Measurements from ENCODE around the gene SLX4IP. TPM values are rescaled to one million over a fixed set of nuclear protein-coding genes. Genes with fewer than 3 reads are reported as not detected.

The SLX4IP gene
- total RNA-seq, 1 donor from 2014 or later: 5.4 TPM

DNA sequence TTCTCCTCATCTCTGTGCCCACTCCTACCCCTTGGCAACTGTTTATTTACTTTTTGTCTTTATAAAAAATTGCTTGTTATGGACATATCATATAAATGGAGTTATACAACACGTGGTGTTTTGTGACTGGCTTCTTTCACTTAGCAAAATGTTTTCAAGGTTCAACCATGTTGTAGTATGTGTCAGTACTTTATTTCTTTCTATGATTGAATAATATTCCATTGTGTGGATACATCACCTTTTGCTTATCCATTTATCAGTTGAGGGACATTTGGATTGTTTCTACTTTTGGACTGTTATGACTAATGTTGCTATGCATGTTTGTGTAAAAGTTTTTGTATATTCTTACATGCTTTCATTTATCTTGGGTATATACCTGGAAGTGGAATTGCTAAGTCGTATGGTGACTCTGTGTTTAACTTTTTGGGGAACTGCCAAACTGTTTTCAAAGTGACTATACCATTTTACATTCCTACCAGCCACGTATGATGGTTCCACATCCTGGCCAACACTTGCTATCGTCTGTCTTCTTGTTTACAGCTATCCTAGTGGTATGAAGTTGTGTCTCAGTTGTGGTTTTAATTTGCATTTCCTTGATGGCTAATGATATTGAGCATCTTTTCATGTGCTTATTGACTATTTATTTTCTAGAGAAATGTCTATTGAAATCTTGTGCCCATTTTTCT lies 84.4 kb downstream of the SLX4IP start:
- Mint-ChIP-seq H3K4me3 (ENCODE audit: unreplicated experiment) (no peak overlapping the region), H3K36me3 (ENCODE audit: low read depth) (peaks cover 1% of the 10 kb centered on the region), H3K27ac (ENCODE audit: unreplicated experiment) (no peak overlapping the region), H3K9me3 (ENCODE audit: low read depth) (peaks cover 2% of the 10 kb centered on the region), H3K27me3 (ENCODE audit: low read depth) (no peaks in the 10 kb centered on the region), H3K4me1 (ENCODE audit: low read depth) (peaks cover 57% of the 10 kb centered on the region)
- DNase-seq (ENCODE audit: low spot score): no peak
- TF ChIP-seq, protein P1, sequence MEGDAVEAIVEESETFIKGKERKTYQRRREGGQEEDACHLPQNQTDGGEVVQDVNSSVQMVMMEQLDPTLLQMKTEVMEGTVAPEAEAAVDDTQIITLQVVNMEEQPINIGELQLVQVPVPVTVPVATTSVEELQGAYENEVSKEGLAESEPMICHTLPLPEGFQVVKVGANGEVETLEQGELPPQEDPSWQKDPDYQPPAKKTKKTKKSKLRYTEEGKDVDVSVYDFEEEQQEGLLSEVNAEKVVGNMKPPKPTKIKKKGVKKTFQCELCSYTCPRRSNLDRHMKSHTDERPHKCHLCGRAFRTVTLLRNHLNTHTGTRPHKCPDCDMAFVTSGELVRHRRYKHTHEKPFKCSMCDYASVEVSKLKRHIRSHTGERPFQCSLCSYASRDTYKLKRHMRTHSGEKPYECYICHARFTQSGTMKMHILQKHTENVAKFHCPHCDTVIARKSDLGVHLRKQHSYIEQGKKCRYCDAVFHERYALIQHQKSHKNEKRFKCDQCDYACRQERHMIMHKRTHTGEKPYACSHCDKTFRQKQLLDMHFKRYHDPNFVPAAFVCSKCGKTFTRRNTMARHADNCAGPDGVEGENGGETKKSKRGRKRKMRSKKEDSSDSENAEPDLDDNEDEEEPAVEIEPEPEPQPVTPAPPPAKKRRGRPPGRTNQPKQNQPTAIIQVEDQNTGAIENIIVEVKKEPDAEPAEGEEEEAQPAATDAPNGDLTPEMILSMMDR (IDR thresholded peaks at IDR 0.05): no peak

DNA sequence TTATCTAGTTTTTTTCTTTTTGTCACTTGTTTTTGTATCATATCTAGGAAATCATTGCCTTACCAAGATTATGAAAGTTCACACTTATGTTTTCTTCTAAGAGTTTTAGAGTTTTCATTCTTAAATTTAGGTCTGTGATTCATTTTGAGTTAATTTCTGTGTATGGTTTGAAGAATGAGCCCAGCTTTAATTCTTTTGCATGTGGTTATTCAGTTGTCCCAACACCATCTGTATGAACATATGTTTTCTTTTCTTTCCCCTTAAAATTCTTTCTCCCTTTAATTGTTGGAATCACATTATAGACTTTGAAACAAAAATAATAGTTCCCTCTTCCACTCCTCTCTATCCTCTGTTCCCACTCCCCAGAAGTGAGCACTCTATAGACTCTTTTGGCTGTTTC lies 85.4 kb downstream of the SLX4IP start:
- H3K27ac Mint-ChIP-seq (ENCODE audit: unreplicated experiment): peak overlapping the region; percentile 32
- TF ChIP-seq, protein P1 (IDR thresholded peaks at IDR 0.05): no peak
- no peak for DNase-seq (ENCODE audit: low spot score)
- peaks cover 2% of the 10 kb centered on the region for H3K9me3 Mint-ChIP-seq (ENCODE audit: low read depth)
- no peak overlapping the region for H3K4me3 Mint-ChIP-seq (ENCODE audit: unreplicated experiment)
- H3K4me1 Mint-ChIP-seq (ENCODE audit: low read depth): peaks cover 57% of the 10 kb centered on the region
- H3K27me3 Mint-ChIP-seq (ENCODE audit: low read depth): no peaks in the 10 kb centered on the region
- H3K36me3 Mint-ChIP-seq (ENCODE audit: low read depth): peaks cover 1% of the 10 kb centered on the region

DNA sequence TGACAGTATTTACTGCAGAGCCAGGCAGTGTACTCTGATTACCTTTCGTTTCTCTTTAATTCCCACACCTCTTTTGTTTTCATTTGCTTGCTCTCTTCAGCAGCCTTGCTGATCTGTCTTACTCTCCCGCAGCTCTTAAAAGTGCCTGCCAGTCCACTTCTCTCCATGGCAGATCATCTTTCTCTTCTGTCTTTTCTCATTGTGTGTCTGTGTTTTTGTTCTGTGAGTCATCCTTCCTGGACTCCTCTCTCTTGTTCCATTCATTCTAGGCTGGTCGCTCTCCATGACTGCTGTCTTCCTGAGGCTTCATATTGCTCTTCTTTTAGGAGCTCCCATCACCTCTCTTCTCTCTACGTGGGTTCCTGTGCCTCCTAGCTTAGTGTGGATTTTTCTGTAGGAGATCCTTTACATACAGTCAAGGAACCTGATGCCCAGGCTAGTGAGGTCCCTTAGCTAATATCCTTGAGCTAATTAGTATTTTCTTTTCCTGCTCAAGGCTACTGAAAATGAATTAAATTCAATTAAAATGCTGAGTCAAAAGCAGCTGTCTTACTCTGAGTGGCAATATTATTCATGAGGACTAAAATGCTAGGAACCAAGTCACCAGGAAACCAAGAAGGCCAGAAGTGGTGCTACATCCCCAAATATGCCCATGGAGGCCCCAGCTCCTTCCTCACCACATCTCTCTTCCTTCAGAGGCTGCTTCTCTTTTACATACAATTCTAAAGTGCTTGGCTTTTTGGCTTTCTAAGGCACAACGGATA lies 86.1 kb downstream of the SLX4IP start:
- H3K27me3 Mint-ChIP-seq (ENCODE audit: low read depth): no peaks in the 10 kb centered on the region
- DNase-seq (ENCODE audit: low spot score): no peak
- peak overlapping the region; percentile 77 for H3K27ac Mint-ChIP-seq (ENCODE audit: unreplicated experiment)
- peaks cover 57% of the 10 kb centered on the region for H3K4me1 Mint-ChIP-seq (ENCODE audit: low read depth)
- H3K9me3 Mint-ChIP-seq (ENCODE audit: low read depth): peaks cover 2% of the 10 kb centered on the region
- H3K36me3 Mint-ChIP-seq (ENCODE audit: low read depth): peaks cover 1% of the 10 kb centered on the region
- TF ChIP-seq, protein P1 (IDR thresholded peaks at IDR 0.05): no peak
- H3K4me3 Mint-ChIP-seq (ENCODE audit: unreplicated experiment): peak overlapping the region; percentile 23

DNA sequence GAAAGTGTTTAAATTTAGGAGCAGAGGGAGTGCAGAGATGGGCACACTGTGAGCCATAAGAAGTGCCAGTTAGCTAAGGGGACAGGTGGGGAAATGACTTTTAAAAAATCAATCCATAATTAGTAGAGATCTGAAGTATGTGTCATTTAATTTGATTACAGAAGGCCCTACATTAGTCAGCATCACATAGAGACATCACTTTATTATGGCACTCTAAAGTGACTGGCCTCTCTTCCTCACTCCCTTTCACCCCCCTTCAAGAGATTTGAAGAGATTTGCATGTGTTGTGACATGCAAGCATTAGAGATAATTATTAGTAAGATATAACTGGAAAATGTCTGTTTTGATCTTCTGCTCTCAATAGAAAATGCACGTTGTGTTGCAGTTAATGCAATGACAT lies 86.7 kb downstream of the SLX4IP start:
- Mint-ChIP-seq H3K9me3 (ENCODE audit: low read depth) (peaks cover 2% of the 10 kb centered on the region), H3K4me3 (ENCODE audit: unreplicated experiment) (no peak overlapping the region), H3K27ac (ENCODE audit: unreplicated experiment) (peak overlapping the region; percentile 52), H3K27me3 (ENCODE audit: low read depth) (no peaks in the 10 kb centered on the region), H3K36me3 (ENCODE audit: low read depth) (peaks cover 1% of the 10 kb centered on the region), H3K4me1 (ENCODE audit: low read depth) (peaks cover 52% of the 10 kb centered on the region)
- TF ChIP-seq, protein P1 (IDR thresholded peaks at IDR 0.05): no peak
- no peak for DNase-seq (ENCODE audit: low spot score)

DNA sequence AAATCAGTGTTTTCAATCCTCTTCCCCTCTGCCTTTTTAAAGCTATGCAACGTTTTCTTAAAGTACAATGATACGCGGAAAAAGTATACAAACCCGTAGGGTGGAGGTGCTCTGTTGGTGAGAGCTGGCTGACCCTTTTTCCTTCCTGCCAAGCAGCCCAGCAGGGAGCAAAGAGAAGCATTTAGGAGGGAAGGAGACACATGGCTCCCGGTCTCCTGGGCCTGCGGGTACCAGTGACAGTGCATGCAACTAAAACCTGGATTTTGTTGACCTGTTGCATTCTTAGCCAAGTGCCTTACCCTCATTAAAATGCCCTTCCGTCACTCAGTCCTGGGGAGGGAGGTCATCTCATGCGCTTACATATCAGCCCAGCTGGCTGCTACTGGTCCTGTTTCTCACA lies 87.2 kb downstream of the SLX4IP start:
- Mint-ChIP-seq H3K27ac (ENCODE audit: unreplicated experiment) (peak overlapping the region; percentile 52), H3K36me3 (ENCODE audit: low read depth) (peaks cover 1% of the 10 kb centered on the region), H3K9me3 (ENCODE audit: low read depth) (peaks cover 2% of the 10 kb centered on the region), H3K4me1 (ENCODE audit: low read depth) (peaks cover 47% of the 10 kb centered on the region), H3K4me3 (ENCODE audit: unreplicated experiment) (no peak overlapping the region), H3K27me3 (ENCODE audit: low read depth) (no peaks in the 10 kb centered on the region)
- DNase-seq (ENCODE audit: low spot score): no peak
- TF ChIP-seq, protein P1 (IDR thresholded peaks at IDR 0.05): no peak

Measured in chondrocyte (in vitro differentiated cells).